Germinal center (tissue), 1 donor: ENCODE measurements around the gene SH2D7.

Experiments used
- DNase-seq: peaks from one replicate; pipeline ENCODE4 v3.0.0; 2012; ENCODE audit warnings: mixed read lengths, low spot score

The SH2D7 gene

GRCh38 chr15:78079298-78080087, 12.9 kb upstream of the SH2D7 start:
- no peak for DNase-seq

GRCh38 chr15:78080088-78080460, 12.3 kb upstream of the SH2D7 start:
- DNase-seq = no peak

GRCh38 chr15:78082106-78082742, 10.1 kb upstream of the SH2D7 start:
- no peak for DNase-seq

- no peak for DNase-seq
Observed at GRCh38 chr15:78082743-78083110, 9.6 kb upstream of the SH2D7 start.

GRCh38 chr15:78083186-78083585, 9.2 kb upstream of the SH2D7 start:
- DNase-seq = no peak

GRCh38 chr15:78083687-78084448, 8.5 kb upstream of the SH2D7 start:
- no peak for DNase-seq

GRCh38 chr15:78084449-78084750, 8.0 kb upstream of the SH2D7 start:
- no peak for DNase-seq

- DNase-seq = no peak
Observed at GRCh38 chr15:78085928-78086327, 6.4 kb upstream of the SH2D7 start.

GRCh38 chr15:78087951-78088772, 4.2 kb upstream of the SH2D7 start:
- peak; percentile 53 for DNase-seq

- no peak for DNase-seq
Observed at GRCh38 chr15:78088773-78089080, 3.6 kb upstream of the SH2D7 start.

- no peak for DNase-seq
Observed at GRCh38 chr15:78090422-78091063, 1.8 kb upstream of the SH2D7 start.

GRCh38 chr15:78093242-78094020, 1.1 kb downstream of the SH2D7 start:
- no peak for DNase-seq

GRCh38 chr15:78097667-78098066, 5.3 kb downstream of the SH2D7 start:
- DNase-seq = no peak

GRCh38 chr15:78098131-78098755, 5.9 kb downstream of the SH2D7 start:
- DNase-seq = no peak

GRCh38 chr15:78100886-78101285, 8.5 kb downstream of the SH2D7 start:
- DNase-seq = no peak

- DNase-seq = no peak
Observed at GRCh38 chr15:78101423-78102105, 9.2 kb downstream of the SH2D7 start.

GRCh38 chr15:78102211-78102610, 9.8 kb downstream of the SH2D7 start:
- no peak for DNase-seq

- DNase-seq = no peak
Observed at GRCh38 chr15:78102741-78103140, 10.4 kb downstream of the SH2D7 start.

- DNase-seq = no peak
Observed at GRCh38 chr15:78103406-78104118, 11.2 kb downstream of the SH2D7 start.

- no peak for DNase-seq
Observed at GRCh38 chr15:78104119-78104479, 11.7 kb downstream of the SH2D7 start.
